Upper lobe of left lung (tissue), 4 donors: ENCODE results near the gene NOTCH1.

Source experiments
- CTCF ChIP-seq, 6 experiments: fragments of 450-650 bp in 4 of 6; fragments of 200-600 bp in 2 of 6; sonication (generic) in 2 of 6; IDR thresholded peaks; one replicate each; pipeline ENCODE4 v1.5.1; 2016 to 2019; ENCODE audit warnings: antibody characterized with exemption in 6 of 6
- EP300 ChIP-seq, 4 donors: sonication (generic); formaldehyde crosslinking; IDR thresholded peaks; one replicate each; pipeline ENCODE4 v1.5.1; 2017; ENCODE audit warnings: antibody characterized with exemption in 4 of 4, control low read depth in 2 of 4
- POLR2A ChIP-seq, 4 donors: fragments of 450-650 bp; IDR thresholded peaks; one replicate each; pipeline ENCODE4 v1.5.1; 2016 to 2017; ENCODE audit warnings: antibody characterized with exemption in 4 of 4, mild to moderate bottlenecking in 2 of 4

- TF ChIP-seq POLR2A (IDR thresholded peaks at IDR 0.05) (no peak), EP300 (IDR thresholded peaks at IDR 0.05) (peak in 1 of 4 donors; percentile 27), CTCF (IDR thresholded peaks at IDR 0.05) (peak in 5 of 6 experiments; percentile 61 to 88 (median 62))
Observed at GRCh38 chr9:136564379-136564988, 18.6 kb upstream of the NOTCH1 start.
